Left lobe of liver (tissue), 2 donors: ENCODE results near the gene SP140. TPM values are rescaled to one million over a fixed set of nuclear protein-coding genes. Genes with fewer than 3 reads are reported as not detected.
"Not testable (repeated sequence)": the region's sequence is repeated elsewhere in the genome, so short reads cannot be mapped to it uniquely, and the experiment has no call there.

ENCODE experiments used
- ATAC-seq: fragments of 200-7000 bp; cut with Tn5 transposase; one replicate; pipeline ENCODE4 v1.9.1; 2020; ENCODE audit warnings: mild to moderate bottlenecking, moderate library complexity
- DNase-seq: peaks from one replicate; pipeline ENCODE4 v3.0.0-alpha.2; 2020; ENCODE audit warnings: low spot score
- total RNA-seq: library from RNA; stranded (reverse); gene quantifications from one replicate; pipeline ENCODE4 v1.2.1, GENCODE V29; 2021
- donor health status: DM: no; HTN: no; CAD: no; lungs with moderate emphysema.
- donor health status: DM: no; HTN: yes; CAD: no.

Gene SP140
- total RNA-seq, 1 donor from 2014 or later: 1.2 TPM

DNA sequence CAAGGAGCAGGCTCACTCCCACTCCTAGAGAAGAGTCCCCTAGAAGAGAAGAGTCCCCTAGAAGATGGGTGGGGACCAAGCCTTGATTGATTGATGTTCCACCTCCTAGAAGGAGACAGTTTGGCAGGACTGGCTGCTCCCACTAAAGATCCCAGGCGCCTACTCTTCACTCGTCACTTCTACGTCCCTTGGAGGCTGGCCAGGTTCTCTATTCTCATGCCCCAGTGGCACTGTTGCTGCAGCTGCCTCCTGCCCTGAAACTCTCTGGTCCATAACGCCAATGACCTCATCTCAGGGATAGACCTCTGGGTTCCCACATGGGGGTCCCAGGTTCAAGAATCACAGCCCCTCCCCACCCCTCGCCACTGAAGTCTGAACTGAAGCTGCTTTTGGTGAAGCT, 99.0 kb downstream of the SP140 start:
- DNase-seq (no peak), ATAC-seq (no peak)

DNA sequence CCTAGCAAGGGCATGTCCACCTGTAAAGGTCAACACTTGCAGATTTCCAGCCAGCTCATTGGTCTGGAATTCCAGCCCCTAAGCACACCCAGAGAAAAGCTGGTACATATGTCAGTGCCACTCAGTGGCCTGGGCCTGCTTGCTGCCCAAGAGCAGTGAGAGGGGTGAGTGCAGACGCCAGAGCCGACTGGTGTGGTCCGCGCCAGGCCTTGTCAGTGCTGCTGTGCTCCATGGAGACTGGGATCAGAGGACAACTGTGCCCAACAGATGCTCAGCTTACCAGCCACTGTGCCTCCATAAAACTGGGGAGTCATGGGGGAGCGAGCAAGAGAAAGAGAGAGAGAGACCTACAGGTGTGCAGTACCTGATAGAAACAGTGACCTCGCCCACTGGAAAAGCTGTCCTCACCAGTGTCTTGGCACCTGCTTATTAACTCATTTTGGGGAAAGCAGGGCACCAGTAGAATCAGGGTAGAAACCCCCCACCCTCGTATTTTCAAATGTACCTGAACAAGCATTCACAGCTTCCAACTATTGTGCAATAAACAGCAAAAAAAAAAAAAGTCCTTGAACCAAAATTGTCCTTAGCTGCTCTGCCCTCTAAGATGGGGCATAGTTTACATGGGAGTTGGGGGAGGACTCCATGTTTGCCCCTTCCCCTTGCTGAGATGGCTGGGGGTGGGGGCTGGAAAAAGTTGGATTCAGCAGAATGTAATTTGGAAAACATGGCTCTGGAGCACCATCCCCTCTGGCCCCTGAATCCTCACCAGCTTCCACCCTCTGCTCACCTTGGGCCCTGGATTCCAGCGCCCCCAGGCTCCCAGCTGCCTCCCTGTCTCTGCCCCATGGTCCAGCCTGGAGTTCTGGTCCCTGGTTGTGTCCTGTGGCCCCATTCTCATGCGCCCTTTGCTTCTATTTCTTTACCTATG, 100.0 kb downstream of the SP140 start:
- DNase-seq: no peak
- no peak for ATAC-seq

DNA sequence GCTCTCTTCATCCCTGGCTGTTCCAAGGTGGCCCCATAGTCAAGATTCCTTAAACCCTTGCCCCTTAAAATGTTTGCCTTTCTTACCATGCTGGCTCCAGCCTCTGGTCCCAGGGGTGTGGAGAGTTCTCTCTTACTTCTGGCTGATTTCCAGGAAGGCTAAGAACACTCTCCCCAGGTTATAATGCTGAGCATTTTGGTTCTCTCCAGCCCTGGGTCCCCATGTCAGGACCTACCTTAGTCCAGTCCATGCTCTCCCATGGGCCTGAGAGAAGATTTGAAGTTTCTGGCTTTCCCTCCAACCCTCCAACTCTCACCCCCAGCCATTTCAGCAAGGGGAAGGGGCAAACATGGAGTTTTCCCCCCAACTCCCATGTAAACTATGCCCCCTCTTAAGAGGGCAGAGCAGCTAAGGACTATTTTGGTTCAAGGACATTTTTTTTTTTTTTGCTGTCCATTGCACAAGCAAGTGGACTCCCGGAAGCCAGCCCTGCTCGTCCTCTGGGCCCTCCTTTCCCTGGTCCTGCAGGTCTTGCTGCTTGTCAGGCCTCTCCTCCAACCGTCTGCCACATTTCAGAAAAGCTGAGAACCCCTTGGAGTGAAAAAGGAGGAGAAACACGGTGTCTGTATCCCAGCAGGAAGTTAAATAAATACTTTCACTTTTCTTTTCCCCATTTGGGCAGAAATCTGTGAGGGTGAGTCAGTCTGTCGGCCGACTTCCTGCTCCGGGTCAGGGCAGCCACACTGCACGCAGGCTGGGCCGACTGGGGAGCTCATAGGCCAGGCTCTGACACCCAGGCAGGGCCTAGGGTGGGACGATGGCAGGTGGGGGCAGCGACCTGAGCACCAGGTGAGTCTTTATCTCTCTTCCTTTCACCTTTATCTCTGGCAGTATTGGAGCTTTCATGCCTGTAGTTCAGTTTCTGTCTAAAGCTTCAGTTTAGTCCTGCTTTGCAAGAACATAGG, 101.2 kb downstream of the SP140 start, which contains the start of gene SP140L:
Gene SP140L, plus strand, starts transcription at position 741 of the 965 bp plus-strand sequence. Its CDS starts 77 bp downstream, at position 818.
- ATAC-seq: peak; percentile 99
- peak; percentile 82 for DNase-seq

DNA sequence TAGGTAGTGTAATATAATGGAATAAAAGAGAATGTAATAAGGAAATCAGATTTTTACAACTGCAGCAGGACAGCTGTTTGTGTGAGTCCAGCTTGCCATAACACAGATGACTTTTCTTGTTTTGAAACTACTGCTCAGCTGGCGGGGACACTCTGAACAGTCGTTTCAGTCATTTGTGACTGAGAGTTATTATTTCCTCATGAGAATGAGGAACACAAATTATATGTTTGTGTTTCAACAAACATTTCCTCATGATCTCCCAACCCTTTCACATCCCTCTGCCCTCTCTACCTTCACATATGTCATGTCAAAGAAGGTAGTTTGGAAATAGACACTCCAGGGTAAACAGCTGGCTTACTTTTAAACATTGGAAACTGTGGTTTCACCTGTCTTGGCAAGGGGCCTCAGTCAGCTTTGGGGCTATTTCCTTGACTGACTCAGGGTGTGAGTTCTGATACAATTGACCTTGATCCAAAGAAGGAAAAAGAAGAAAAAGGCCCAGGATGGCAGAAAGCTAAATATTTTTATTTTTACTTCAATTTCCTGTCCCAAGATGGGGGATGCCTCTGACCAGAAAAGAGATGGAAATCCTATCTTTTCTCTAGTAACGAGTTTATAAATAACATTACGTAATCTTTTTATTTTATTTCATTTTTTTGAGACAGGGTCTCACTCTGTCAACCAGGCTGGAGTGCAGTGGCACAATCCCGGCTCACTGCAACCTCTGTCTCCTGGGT, 102.0 kb downstream of the SP140 start:
- ATAC-seq (peak; percentile 45), DNase-seq (no peak)

DNA sequence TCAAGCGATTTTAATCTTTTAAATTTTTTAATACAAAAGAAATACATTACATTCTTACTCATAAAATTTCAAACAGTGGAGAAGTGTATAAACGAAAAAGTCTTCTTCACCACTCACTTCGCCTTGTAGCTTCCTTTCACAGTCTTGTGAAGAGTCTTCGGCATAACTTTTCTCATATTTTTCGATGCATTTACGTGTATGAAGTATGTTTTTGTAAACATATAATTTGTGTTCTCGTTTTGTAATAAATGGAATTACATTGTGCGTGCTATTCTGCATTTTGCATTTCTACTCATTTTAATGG, 102.6 kb downstream of the SP140 start:
- no peak for ATAC-seq
- DNase-seq: no peak

DNA sequence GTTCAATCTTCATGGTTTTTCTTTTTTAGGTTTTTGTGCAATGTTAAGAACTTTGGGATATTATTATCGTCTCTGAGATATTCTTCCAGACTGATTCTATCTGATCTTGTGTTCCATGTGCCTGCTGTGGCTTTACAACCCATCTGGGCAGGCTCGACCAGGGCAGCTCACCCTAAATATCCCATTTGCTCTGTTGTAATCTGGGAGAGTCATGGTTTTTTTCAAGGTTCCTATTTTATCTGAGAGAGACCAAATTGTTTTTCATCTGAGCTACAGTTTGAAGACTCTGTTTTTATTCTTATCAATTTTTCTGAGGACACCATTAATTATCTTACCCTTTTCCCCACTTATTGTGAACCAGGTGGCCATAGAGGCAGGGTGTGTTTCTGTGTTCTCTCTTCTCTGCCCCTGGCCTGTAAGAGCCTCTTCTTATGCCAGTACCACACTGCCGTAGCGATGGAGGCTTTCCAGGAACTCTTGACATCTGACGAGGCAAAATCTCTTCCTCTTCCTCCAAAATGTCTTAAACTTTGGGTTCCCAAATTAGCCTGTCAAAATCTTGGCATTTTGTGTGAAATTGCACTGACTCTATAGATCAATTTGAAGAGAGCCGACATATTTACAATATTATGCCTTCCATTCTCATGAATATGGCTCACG, 104.5 kb downstream of the SP140 start:
- ATAC-seq (no peak), DNase-seq (no peak)

DNA sequence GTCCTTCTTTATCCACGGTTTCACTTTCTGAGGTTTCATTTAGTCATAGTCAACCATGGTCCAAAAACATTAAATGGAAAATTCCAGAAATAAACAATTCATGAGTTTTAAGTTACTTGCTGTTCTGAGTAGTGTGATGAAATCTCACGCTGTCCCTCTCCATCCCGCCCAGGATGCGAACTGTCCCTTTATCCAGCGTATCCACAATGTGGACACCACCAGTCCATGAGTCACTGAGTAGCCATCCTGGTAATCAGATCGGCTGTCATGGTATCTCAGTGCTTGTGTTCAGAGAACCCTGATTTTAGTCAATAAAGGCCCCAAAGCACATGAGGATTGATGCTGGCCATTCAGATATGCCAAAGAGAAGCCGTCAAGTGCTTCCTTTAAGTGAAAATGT, 105.2 kb downstream of the SP140 start:
- DNase-seq: no peak

DNA sequence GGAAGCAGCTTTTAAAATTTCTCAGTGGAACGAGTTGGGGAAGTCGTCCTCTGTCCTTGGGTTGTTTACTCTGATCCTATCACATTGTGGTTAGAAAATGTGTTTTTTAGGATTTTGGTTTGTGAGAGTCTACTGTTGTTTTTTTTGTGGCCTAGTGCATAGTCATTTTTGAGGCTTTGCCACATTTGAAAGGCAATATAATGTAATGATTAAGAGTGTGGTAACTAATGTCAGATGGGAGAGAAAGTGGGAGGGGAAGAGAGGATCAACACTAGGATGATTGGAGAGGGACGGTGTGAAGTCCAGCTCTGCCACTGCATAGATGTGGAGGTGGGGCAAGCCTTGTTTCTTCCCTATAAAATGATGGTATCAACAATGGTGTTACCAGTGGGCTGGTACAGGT, 109.9 kb downstream of the SP140 start:
- DNase-seq: no peak
- no peak for ATAC-seq

More for the DNA sequence above, 105.2 kb downstream of the SP140 start:
- ATAC-seq: no peak

DNA sequence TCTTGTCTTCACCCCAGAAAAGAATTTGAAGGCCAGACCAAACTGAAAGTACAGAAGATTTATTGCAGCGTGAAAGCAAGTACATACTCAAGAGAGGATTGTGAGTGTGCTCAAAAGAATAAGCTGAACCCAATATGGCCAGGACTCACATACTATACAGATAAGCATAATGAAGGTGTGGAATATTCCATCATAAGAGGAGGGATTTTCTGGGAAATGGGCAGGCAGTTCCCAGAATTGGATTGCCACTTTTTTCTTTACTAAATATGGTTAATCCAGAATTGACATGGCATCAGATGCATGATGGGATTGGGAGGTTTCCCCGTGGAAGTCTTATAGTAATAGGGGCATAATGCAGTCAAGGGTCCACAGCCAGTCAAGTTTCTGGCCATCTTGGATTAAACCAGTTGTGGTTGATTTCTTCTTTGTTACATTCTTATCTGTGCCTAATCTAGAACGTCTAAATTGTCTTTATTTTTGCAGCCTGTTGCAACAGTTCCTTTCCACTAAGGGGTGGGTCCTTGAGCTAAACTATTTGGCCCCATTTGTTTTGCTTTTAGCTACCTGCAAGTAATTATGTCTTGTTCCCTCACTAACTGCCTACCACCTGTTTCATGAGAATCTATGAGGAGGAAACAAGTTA, 110.4 kb downstream of the SP140 start:
- DNase-seq: no peak
- no peak for ATAC-seq

DNA sequence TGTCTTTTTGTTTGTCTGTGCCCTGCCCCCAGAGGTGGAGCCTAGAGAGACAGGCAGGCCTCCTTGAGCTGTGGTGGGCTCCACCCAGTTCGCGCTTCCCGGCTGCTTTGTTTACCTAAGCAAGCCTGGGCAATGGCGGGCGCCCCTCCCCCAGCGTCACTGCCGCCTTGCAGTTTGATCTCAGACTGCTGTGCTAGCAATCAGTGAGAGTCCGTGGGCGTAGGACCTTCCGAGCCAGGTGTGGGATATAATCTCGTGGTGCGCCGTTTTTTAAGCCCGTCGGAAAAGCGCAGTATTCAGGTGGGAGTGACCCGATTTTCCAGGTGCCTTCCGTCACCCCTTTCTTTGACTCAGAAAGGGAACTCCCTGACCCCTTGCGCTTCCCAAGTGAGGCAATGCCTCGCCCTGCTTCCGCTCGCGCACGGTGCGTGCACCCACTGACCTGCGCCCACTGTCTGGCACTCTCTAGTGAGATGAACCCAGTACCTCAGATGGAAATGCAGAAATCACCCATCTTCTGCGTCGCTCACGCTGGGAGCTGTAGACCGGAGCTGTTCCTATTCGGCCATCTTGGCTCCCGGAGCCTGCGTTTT, 116.5 kb downstream of the SP140 start:
- ATAC-seq, DNase-seq: not testable (repeated sequence)

DNA sequence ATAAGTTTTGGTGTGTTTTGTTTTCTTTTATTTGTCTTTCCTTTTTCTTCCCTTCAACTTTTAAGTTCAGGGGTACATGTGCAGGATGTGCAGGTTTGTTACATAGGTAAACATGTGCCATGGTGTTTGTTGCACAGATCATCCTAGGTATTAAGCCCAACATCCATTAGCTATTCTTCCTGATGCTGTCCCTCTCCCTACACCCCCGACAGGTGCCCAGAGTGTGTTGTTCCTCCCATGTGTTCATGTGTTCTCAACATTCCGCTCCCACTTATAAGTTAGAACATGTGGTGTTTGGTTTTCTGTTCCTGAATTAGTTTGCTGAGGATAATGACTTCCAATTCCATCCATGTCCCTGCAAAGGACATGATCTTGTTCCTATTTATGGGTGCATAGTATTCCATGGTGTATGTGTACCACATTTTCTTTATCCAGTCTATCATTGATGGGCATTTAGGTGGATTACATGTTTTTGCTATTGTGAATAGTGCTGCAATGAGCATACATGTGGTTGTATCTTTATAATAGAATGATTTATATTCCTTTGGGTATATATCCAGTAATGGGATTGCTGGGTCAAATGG, 117.6 kb downstream of the SP140 start:
- DNase-seq, ATAC-seq: not testable (repeated sequence)

DNA sequence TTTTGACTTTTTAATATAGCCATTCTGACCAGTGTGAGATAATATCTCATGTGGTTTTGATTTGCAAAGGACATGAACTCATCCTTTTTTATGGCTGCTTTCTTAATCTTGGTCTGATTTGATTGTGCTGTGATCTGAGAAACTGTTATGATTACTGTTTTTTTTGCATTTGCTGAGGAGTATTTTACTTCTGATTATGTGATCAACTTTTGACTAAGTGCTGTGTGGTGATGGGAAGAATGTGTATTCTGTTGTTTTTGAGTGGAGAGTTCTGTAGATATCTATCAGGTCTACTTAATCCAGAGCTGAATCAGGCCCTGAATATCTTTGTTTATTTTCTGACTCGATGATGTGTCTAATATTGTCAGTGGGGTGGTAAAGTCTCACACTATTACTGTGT, 118.2 kb downstream of the SP140 start:
- DNase-seq (no peak), ATAC-seq (no peak)

DNA sequence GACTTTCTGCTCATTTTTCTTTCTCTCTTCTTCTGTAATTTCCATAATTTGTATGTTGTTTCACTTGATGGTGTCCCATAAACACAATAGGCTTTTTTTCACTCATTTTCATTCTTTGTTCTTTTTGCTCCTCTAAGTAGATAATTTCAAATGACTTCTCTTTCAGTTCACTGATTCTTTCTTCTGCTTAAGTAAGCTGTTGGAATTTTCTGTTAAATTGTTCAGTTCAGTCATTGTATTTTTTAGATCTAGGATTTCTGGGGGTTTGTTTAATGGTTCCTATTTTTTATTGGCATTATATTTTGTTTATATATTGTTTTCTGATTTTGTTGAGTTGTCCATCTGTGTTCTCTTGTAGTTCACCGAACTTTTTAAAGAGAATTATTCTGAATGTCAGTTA, 120.9 kb downstream of the SP140 start:
- ATAC-seq: no peak
- DNase-seq: no peak

DNA sequence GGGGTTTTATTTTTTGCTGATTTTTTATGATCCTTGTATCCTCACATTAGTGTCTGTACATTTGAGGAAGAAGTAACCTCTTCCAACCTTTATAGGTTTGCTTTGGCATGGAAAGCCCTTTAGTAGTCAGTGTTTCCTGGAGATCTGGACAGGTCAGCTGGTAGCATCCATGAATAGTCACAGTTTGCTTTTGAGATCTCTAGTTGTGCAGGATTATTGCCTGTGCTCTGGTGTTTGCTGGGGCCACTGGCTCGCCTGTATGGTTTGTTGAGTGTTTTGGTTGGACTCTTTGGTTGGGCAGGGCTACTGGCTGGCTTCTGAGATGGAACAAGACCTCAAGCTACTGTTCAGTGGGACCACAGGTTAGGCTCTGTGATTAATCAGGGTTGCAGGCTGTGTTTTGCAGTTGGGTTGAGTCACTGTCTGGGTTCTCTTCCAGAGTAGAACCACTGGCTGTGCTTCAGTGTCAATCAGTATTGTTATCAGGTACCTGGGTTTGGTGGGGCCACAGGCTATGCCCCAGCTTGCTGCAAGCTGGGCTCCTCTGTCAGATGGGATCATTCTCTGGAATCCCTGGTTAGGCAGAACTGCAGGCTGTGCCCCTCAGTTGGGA, 121.5 kb downstream of the SP140 start:
- peak; percentile 67 for ATAC-seq

DNA sequence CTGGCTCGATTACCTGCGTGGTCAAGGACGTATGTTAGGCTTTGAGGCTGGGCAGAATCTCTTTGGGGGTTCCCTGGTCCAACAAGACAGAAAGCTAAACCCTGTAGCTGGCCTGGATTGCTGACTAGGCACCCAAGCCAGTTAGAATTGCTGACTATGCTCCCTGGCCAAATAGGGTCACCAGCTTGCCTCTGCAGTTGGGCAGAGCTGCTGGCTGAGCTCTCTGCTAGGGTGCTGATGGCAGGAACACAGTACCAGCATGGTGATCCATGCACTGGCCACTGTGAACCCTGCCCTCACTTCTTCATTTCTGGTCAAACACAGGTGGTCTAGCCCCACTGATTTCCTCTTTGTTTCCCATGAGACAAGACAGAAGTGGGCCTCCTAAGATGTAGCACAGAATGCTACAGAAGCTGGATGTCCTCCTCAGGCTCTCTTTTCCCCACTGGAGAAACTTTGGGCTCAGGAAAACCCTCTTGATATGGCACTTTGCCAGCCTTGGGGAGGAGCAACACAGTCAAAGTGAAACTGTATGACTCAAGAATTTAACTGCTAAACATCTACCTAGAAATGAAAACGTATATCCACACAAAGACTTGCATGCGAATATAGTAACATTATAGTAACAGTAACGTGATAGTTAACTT, 122.2 kb downstream of the SP140 start:
- ATAC-seq (peak; percentile 92), DNase-seq (no peak)

More for the DNA sequence above, 121.5 kb downstream of the SP140 start:
- DNase-seq: no peak

DNA sequence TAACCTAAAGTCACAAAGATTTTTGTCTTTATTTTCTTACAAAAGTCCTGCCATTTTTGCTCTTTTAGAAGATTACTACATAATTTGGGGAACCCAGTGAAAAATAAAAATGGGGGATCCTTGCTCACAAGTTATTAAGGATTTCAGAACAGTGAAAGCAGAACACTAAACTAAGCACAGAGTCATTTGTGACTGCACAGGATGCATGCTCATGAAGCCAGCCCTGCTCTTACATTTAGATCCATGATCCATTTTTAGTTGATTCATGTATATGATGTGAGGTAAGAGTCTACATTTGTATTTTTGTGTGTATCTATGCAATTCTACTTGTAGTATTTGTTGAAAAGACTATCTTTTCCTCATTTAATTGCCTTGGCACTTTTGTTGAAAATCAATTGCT, 123.3 kb downstream of the SP140 start:
- DNase-seq (no peak), ATAC-seq (no peak)

DNA sequence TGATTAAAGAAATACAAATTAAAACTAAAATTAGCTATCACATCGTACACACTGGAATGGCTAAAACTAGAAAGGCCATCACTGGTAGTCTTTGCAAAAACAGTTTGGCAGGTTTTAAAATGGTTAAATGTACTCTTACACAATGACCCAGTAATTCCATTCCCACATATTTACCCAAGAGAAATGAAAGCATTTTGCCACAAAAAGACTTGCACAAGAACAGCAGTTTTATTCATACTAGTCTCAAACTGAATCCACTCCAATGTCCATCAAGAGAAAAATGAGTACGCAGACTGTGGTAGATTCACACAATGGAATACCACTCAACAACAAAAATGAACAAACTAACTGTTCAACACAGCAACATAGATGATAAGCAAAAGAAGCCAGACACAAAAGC, 130.5 kb downstream of the SP140 start:
- peak; percentile 90 for ATAC-seq
- DNase-seq: no peak

DNA sequence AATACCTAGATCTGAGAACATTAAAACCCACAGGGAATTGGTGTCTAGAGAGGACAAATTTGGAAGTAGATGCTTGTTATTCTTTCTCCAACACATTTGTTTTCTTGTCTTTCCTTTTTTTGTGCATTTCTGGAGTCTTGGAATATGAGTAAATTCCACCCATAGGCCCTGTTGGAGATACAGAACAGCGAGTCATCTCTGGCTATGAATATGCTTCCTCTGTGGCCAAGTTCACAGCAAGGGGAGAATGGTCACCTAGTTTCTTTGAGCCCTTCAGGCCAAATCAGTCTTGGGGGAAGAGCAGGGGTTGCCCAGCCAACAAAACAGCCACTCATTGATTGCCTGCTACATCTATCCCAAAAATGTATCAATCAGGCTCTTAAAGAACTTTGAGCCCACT, 132.8 kb downstream of the SP140 start:
- ATAC-seq: no peak
- no peak for DNase-seq
